Head of caudate nucleus (tissue), 42 donors: ENCODE results near the gene PRKN.
"Not testable (repeated sequence)": the region's sequence is repeated elsewhere in the genome, so short reads cannot be mapped to it uniquely, and the experiment has no call there.

Experiments used
- DNase-seq, 42 donors: peaks; one replicate each; pipeline versions ENCODE4 v3.0.0 to v3.0.0-alpha.2; 2020 to 2021; ENCODE audit warnings: mixed read lengths in 7 of 42
- intact Hi-C: fragments of 100-400 bp; cut with DNase I; formaldehyde crosslinking; loops from one replicate; pipeline ENCODE4 v1.15.0; 2022

Gene PRKN

DNA sequence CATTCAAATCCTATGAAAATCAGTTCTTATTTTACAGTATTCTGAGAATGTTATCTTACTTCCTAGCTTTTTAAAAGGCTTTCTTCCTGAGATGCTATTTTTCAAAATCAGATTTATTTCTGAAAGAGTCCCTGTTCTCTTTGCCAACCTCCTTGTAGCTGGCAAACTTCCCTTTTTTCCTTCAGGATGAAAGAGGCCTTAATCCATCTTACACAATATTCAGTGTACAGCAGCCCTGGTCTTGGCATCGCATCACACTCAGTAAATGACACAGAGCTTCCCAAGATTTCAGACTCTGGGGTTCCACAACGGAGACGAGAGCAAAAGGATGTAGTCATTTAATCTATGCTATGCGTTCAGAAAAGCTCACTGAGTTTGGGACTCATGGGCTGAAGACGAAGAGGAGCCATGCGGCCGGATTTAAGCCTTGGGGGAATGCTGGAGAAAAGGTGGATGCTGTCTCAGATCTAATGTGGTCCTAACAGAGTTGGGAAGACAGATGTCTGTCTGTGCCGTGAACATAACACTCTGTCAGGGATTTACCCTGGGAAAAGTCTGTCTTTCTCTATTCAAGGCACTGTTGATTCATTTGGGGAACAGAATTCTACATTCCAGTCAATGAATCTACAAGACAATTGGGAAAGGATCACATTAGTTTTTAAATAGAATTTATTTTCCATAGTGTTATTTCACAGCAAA lies 837.3 kb downstream of the PRKN start:
- intact Hi-C loops = no loop called here
- peak in 13 of 42 donors; percentile 9 to 61 (median 20) for DNase-seq

GRCh38 chr6:161889324-161889723 lies 838.2 kb downstream of the PRKN start:
- intact Hi-C loops = no loop called here
- peak in 21 of 42 donors; percentile 7 to 61 (median 31) for DNase-seq

DNA sequence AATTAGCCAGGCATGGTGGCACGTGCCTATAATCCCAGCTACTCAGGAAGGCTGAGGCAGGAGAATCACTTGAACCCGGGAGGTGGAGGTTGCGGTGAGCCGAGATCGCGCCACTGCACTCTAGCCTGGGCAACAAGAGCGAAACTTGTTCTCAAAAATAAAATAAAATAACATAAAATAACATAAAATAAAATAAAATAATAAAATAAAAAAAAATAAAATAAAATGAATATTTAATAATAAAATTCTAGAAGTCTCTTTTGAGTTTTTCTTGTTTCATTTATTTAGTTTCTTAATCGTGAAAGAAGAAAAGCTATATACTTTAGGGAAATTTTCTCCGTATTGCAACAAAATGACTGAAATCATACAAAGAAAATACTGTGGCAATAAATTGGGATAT lies 841.0 kb downstream of the PRKN start:
- intact Hi-C loops, DNase-seq: not testable (repeated sequence)

DNA sequence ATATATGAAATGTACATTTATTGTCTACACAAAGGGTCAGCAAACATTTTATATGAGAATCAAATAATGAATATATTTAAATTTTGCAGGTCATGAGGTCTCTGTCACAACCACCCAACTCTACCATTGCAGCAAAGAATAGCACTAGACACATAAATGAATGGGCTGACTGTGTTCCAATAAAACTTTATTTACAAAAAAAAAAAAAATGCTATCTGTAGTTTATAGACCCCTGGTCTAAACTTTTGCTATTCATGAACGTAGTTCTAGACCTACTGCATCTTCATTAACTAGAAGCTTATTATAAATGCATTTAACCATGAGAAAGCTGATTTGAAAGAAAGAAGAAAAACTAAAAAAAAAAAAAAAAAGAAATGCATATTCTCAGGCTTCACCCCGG lies 842.8 kb downstream of the PRKN start:
- DNase-seq = no peak
- intact Hi-C loops = no loop called here

- intact Hi-C loops = no loop called here
- no peak for DNase-seq
These were observed 845.3 kb downstream of the PRKN start for GRCh38 chr6:161882196-161882765.

- intact Hi-C loops = no loop called here
- no peak for DNase-seq
These were observed 847.5 kb downstream of the PRKN start for GRCh38 chr6:161880056-161880455.

DNA sequence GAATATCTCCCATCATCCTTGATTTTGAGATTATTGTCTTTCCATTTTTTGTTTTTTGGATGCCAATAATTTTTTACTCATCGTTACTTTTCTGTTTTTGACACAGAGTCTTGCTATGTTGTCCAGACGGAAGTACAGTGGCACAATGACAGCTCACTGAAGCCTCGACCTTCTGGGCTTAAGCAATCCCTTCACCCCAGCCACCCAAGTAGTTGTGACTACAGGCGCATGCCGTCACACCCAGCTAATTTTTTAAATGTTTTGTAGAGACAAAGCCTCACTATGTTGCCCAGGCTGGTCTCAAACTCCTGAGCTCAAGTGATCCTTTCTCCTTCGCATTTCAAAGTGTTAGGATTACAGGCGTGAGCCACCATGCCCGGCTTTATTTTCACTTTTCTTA lies 851.3 kb downstream of the PRKN start:
- no peak for DNase-seq
- intact Hi-C loops = no loop called here

- intact Hi-C loops = no loop called here
- no peak for DNase-seq
These were observed 857.2 kb downstream of the PRKN start for GRCh38 chr6:161870236-161870901.

- intact Hi-C loops = no loop called here
- DNase-seq = no peak
These were observed 858.1 kb downstream of the PRKN start for GRCh38 chr6:161869491-161869890.

DNA sequence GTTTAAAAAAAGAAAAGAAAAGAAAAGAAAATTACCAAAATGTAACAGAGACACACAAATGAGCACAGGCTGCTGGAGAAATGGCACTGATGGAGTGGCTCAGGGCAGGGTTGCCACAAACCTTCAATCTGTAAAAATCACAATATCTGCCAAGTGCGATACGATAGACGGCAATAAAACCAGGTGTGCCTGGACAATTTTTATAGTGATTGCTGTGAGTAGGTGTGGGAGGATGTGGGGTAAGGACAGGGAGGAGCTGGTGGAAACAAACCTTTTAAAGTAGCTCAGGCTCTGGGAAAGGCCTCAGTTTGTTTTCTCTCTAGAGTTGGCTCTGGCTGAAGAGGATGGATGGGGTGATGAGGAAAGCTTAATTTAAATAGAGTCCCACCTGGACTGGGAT lies 861.0 kb downstream of the PRKN start:
- intact Hi-C loops = no loop called here
- no peak for DNase-seq

- DNase-seq, intact Hi-C loops: not testable (repeated sequence)
These were observed 866.5 kb downstream of the PRKN start for GRCh38 chr6:161861061-161861460.

DNA sequence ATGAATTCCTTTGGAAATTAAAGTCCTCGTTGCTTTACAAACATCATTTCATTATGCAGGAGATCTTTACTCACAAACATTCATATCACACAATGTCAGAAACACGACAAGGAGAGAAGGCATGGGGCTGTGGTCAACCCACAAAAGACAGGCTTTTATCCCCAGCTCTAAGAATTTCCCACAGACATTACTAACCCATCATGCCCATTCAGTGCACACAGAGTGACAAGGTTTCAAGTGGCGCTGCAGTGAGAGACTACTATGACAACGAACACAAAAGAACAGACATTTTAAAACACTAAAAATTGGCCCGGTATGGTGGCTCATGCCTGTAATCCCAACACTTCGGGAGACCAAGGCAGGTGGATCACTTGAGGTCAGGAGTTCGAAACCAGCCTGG lies 873.9 kb downstream of the PRKN start:
- intact Hi-C loops = no loop called here
- peak in 1 of 42 donors; percentile 35 for DNase-seq

- peak in 1 of 42 donors; percentile 13 for DNase-seq
- intact Hi-C loops = not testable (repeated sequence)
These were observed 876.1 kb downstream of the PRKN start for GRCh38 chr6:161851486-161851885.

DNA sequence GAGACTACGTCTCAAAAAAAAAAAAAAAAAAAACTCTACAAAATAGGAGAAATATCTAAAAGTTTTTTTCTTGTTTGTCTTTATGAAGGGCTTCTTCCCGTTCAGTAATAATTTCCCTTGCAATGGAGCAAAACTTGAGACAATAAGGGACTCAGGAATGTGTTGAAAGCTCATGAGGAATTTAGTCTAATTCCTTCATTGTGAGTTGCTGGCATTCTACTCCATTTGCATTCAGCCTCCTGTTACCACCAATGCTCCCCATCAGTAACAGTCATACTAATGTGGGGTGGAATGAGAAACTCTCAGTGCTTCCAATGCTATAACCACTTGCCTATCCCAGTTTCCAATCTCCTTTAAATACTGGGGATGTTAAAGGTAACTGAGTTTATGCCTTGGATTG lies 877.0 kb downstream of the PRKN start:
- intact Hi-C loops = no loop called here

DNA sequence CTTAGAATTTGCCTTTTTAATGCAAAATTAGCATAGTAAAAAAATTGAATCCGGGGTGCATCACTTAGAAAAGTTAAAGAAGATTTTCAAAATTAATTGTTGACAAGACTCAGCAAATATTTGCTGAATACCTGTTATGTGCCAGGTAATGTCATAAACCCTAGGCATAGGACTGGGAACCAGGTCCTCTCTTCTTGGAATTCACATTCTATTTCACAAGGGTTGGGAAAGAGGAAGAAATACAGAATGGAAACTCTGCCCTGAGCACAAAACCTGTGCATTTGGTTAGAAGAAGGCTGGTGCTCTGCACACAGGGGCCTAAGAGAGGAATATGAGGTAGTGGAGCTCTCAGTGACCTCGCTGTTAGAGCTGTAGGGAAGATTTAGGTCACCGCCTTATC lies 879.9 kb downstream of the PRKN start:
- peak in 1 of 42 donors; percentile 25 for DNase-seq
- intact Hi-C loops = no loop called here

More for the DNA sequence above, 877.0 kb downstream of the PRKN start:
- DNase-seq = peak in 1 of 42 donors; percentile 10

DNA sequence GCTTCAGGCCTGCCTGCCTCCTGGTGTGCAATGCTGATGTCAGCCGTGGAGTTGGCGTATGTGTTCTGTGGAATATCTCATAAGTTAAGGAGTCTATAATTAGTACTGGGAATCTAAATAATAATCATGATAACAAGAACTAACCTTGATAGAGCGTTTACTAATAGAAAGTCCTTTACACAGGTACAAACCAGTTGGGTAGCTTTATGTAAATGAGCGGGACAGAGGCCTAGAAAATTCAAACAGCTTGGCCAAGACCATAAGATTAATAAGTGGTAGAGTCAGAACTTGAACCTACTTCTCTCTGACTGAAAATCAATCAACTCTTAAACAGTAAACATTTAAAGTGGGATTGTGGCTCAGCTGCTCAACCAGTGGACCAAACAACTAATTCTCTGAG lies 882.8 kb downstream of the PRKN start:
- intact Hi-C loops = no loop called here

DNA sequence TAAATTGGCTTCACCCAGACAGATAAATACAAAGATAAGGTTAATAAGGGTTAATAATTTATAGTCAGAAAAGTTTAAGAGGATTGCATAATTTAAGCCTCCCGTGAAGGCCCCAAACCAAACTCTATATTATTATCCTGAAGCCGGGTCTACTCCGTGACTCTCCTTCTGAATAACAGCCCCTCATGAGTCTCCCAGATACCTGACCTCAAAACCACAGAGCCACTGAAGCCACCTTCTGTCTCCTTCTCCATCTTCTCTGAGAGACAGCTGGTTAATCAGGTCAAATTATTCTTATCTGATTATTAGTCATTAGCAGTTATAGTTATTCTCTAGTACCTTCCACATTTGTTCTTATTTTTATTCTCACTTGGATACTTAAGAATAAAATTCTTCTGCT lies 884.5 kb downstream of the PRKN start:
- DNase-seq = no peak
- intact Hi-C loops = no loop called here

More for the DNA sequence above, 882.8 kb downstream of the PRKN start:
- DNase-seq = no peak

GRCh38 chr6:161840380-161840779 lies 887.2 kb downstream of the PRKN start:
- intact Hi-C loops = no loop called here

DNA sequence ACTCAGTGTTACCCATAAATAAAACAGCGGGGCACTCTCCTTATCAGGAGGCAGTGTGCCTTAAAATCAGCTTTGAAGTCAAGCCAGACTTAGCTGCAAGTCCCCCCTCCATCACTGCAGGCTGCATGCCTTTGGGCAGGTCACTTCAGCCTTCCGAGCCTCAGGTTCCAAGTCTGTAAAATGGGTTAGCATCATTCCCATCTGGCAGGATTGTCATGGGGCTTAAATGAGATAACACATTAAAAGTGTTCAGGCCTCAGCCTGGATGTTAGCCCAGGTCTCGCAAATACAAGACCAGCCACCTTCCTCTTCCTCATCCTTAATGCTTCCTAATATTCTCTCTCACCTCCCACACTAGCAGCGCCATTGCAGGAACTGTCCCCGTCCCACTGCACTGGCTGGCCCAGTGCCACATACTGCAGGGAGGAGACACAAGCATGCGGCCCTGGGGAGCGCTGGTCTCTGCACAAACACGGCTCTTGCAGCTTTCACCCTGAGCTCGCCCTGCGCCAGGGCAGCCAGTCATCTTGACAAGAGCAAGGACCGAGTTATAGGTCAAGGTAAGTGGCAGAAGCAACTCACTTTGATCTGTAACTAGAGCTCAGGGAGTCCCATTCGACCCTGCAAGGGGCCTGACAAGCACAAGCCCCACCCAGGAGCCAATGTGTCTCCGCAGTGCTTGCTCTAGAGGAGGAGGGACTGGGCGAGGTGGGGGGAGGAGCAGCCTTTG lies 889.1 kb downstream of the PRKN start:
- DNase-seq = peak in 1 of 42 donors; percentile 37
- intact Hi-C loops = no loop called here

More at GRCh38 chr6:161840380-161840779, 887.2 kb downstream of the PRKN start:
- no peak for DNase-seq

DNA sequence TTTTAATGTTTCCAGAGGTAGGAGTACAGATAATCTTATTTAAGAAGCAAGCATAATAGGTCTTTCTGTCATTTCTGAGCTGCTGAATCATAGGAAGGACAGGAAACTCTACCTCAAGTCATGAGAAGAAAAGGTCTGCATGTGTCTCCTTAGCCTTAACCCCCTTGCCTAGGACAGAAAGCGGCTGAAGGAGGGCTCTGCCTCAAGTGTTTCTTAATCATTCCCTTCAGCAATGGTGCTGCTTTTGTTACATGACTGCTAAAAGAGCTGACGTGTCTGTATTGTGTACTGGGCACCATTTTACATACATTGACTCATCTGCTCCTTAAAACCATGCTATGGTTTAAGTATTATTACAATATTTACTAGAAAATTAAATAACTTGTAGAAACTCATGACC lies 889.7 kb downstream of the PRKN start:
- intact Hi-C loops = no loop called here
- peak in 1 of 42 donors; percentile 5 for DNase-seq
